Karpas-422 (cell line): ENCODE data around the gene PCP4. TPM values are rescaled to one million over a fixed set of nuclear protein-coding genes. Genes with fewer than 3 reads are reported as not detected.

Experiments used
- DNase-seq: peaks from one replicate; pipeline ENCODE4 v3.0.0-alpha.2; 2015
- H2AFZ ChIP-seq: fragments of 200-600 bp; sonication (generic); 2 replicates; pipeline ENCODE4 v1.6.1; 2014; ENCODE audit warnings: antibody characterized with exemption, low read length, mixed read lengths
- H3K27ac ChIP-seq: fragments of 200-600 bp; sonication (generic); 2 replicates; pipeline ENCODE4 v1.5.1; 2014; ENCODE audit warnings: mild to moderate bottlenecking, low read length, moderate library complexity
- H3K27me3 ChIP-seq: fragments of 200-600 bp; sonication (generic); 2 replicates; pipeline ENCODE4 v1.6.1; 2014; ENCODE audit warnings: low read length, mixed read lengths
- H3K36me3 ChIP-seq: fragments of 200-600 bp; sonication (generic); 2 replicates; pipeline ENCODE4 v1.6.1; 2014; ENCODE audit warnings: low read length, mixed read lengths; ENCODE audit not compliant: insufficient read depth
- H3K4me1 ChIP-seq: fragments of 200-600 bp; sonication (generic); 2 replicates; pipeline ENCODE4 v1.6.1; 2014; ENCODE audit warnings: mild to moderate bottlenecking, low read length, mixed read lengths
- H3K4me2 ChIP-seq: fragments of 200-600 bp; sonication (generic); 2 replicates; pipeline ENCODE4 v1.6.1; 2014; ENCODE audit warnings: low read length, low read depth, mild to moderate bottlenecking; ENCODE audit not compliant: poor library complexity, severe bottlenecking
- H3K4me3 ChIP-seq: fragments of 200-600 bp; sonication (generic); 2 replicates; pipeline ENCODE4 v1.5.1; 2014; ENCODE audit warnings: mild to moderate bottlenecking, antibody characterized with exemption, low read length, mixed read lengths
- H3K79me2 ChIP-seq: fragments of 200-600 bp; sonication (generic); 2 replicates; pipeline ENCODE4 v1.6.1; 2014; ENCODE audit warnings: mild to moderate bottlenecking, low read length, mixed read lengths
- H3K9ac ChIP-seq: fragments of 200-600 bp; sonication (generic); 2 replicates; pipeline ENCODE4 v1.6.0; 2014; ENCODE audit warnings: low read length
- H3K9me2 ChIP-seq: fragments of 200-600 bp; sonication (generic), shearing (Covaris generic); replicated peaks from 2 replicates; pipeline ENCODE4 v1.6.0; 2014; ENCODE audit warnings: mild to moderate bottlenecking, low read length, moderate library complexity; ENCODE audit not compliant: insufficient read depth
- H3K9me3 ChIP-seq: fragments of 300-700, 200-600 bp; sonication (generic); 2 replicates; pipeline ENCODE4 v1.6.1; 2014; ENCODE audit warnings: low read length, mixed read lengths
- H4K20me1 ChIP-seq: fragments of 200-600 bp; sonication (generic); 2 replicates; pipeline ENCODE4 v1.6.1; 2014; ENCODE audit warnings: mild to moderate bottlenecking, antibody characterized with exemption, low read length, low read depth; ENCODE audit not compliant: insufficient read depth
- total RNA-seq: library from RNA; depleted of rRNA; stranded (reverse); fragments of >200 nt; shearing (Covaris generic); gene quantifications from 2 replicates; pipeline ENCODE4 v1.2.3, GENCODE V29; 2014; ENCODE audit warnings: low replicate concordance; rRNA removed

PCP4 gene
- total RNA-seq, 1 experiment from 2014 or later, result not detected

DNA sequence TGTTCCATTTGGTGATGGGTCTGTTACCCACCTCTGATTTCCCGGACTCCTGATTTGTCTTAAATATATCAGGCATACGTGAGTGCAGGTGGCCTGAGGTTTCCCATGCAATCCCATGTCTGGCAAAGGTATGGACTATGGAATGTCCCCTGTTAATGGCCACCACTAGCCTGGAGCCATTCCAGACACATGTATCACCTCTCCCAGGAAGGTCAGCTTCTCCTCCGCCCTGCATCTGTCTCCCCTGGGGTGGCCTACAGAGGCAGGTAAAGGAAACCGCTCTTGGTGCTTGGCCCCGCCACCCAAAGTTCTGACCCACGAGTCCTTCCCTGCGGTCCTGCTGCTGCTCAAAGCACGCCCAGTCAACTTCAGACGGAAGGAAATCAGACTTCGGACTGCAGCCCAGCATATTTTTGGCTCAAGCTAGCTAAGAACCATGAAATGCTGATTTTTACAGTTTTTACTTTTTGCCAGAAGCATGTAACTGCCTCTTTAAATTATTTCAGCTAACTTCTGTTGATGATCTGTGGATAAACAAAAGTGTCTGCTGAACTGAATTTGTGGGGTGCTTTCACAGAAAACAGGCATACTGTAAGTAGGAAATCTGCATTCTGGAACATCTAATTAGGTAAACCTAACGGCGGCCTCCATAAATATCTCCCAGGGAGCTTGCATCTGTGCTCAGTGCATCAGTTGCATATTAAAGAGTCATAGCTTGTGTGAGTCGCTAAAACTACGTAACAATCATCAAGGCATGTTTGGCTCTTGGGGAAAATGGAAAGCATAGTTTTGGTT, 105.9 kb downstream of the PCP4 start:
- H3K79me2 ChIP-seq, result no peaks in the 10 kb centered on the region
- no peak overlapping the region for H3K9ac ChIP-seq
- no peak overlapping the region for H3K4me2 ChIP-seq
- H3K4me3 ChIP-seq, result no peak overlapping the region
- H3K9me2 ChIP-seq, result no peaks in the 10 kb centered on the region
- H3K36me3 ChIP-seq, result no peaks in the 10 kb centered on the region
- no peak for DNase-seq
- H3K9me3 ChIP-seq, result no peaks in the 10 kb centered on the region
- H3K27ac ChIP-seq, result no peak overlapping the region
- H4K20me1 ChIP-seq, result no peaks in the 10 kb centered on the region
- no peaks in the 10 kb centered on the region for H3K4me1 ChIP-seq
- H2AFZ ChIP-seq, result no peak overlapping the region
- no peaks in the 10 kb centered on the region for H3K27me3 ChIP-seq

DNA sequence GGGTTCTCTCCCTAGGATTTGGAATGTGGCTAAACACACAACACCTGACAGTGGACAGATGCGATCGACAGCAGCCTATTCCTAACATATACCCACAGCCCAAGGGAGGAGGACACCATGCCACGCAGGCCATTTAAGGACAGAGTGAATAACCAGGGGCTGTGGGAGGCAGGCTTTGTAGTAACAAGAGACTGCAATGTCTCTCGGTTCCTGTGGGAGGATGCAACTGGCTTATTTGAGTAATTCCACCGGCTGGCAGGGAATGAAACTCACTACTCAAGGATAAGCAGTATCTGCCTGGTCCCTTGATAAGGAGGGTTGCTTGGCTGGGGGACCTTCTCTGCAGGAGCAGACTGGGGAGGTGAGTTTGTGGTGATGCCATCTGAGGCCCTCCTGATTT, 109.6 kb downstream of the PCP4 start:
- no peak overlapping the region for H3K4me3 ChIP-seq
- no peak for DNase-seq
- H3K79me2 ChIP-seq, result no peaks in the 10 kb centered on the region
- no peaks in the 10 kb centered on the region for H3K36me3 ChIP-seq
- H3K9me3 ChIP-seq, result no peaks in the 10 kb centered on the region
- no peaks in the 10 kb centered on the region for H3K4me1 ChIP-seq
- no peaks in the 10 kb centered on the region for H4K20me1 ChIP-seq
- no peak overlapping the region for H3K4me2 ChIP-seq
- no peak overlapping the region for H3K9ac ChIP-seq
- H3K9me2 ChIP-seq, result no peaks in the 10 kb centered on the region
- H2AFZ ChIP-seq, result no peak overlapping the region
- H3K27me3 ChIP-seq, result no peaks in the 10 kb centered on the region
- H3K27ac ChIP-seq, result no peak overlapping the region

Other genes starting within 250 kb of the PCP4 start
- not detected in 2 replicates for gene IGSF5, start 122.3 kb upstream of the PCP4 start, total RNA-seq